CD4-positive, alpha-beta T cell treated with Interleukin-6 for 4 hours (primary cell): Measurements from ENCODE around the gene SERTAD4.
"Not testable (repeated sequence)": the region's sequence is repeated elsewhere in the genome, so short reads cannot be mapped to it uniquely, and the experiment has no call there.

Experiments used
- DNase-seq: peaks from one replicate; pipeline ENCODE4 v3.0.0-alpha.2; 2020; ENCODE audit warnings: mixed read lengths

The SERTAD4 gene

GRCh38 chr1:210232511-210233215 lies at the start of gene SERTAD4:
SERTAD4 (plus strand) TSS chr1:210232796; CDS start chr1:210237961, 5,165 bp downstream.
- DNase-seq = no peak

GRCh38 chr1:210185063-210185462 lies 47.5 kb upstream of the SERTAD4 start:
- no peak for DNase-seq

GRCh38 chr1:210187849-210188606 lies 44.6 kb upstream of the SERTAD4 start:
- not testable (repeated sequence) for DNase-seq

GRCh38 chr1:210189426-210189825 lies 43.2 kb upstream of the SERTAD4 start:
- no peak for DNase-seq

GRCh38 chr1:210195635-210196160 lies 36.9 kb upstream of the SERTAD4 start:
- DNase-seq = no peak

GRCh38 chr1:210196266-210196665 lies 36.3 kb upstream of the SERTAD4 start:
- DNase-seq = not testable (repeated sequence)

GRCh38 chr1:210198840-210199239 lies 33.8 kb upstream of the SERTAD4 start:
- DNase-seq = no peak

- no peak for DNase-seq
These were observed 32.4 kb upstream of the SERTAD4 start for GRCh38 chr1:210200124-210200736.

- no peak for DNase-seq
These were observed 30.9 kb upstream of the SERTAD4 start for GRCh38 chr1:210201681-210202080.

- DNase-seq = no peak
These were observed 24.8 kb upstream of the SERTAD4 start for GRCh38 chr1:210207597-210208450.

- DNase-seq = no peak
These were observed 19.3 kb upstream of the SERTAD4 start for GRCh38 chr1:210213335-210213734.

GRCh38 chr1:210214573-210215409 lies 17.8 kb upstream of the SERTAD4 start:
- no peak for DNase-seq

- DNase-seq = no peak
These were observed 15.1 kb upstream of the SERTAD4 start for GRCh38 chr1:210217482-210217881.

- DNase-seq = no peak
These were observed 14.5 kb upstream of the SERTAD4 start for GRCh38 chr1:210218047-210218446.

GRCh38 chr1:210222340-210223006 lies 10.1 kb upstream of the SERTAD4 start:
- DNase-seq = no peak

- DNase-seq = no peak
These were observed 9.2 kb upstream of the SERTAD4 start for GRCh38 chr1:210223226-210223904.

- no peak for DNase-seq
These were observed 4.4 kb upstream of the SERTAD4 start for GRCh38 chr1:210228158-210228557.

- DNase-seq = no peak
These were observed 2.4 kb upstream of the SERTAD4 start for GRCh38 chr1:210230149-210230695.

GRCh38 chr1:210231846-210232510 lies 618 bp upstream of the SERTAD4 start:
- DNase-seq = no peak

- DNase-seq = no peak
These were observed 559 bp downstream of the SERTAD4 start for GRCh38 chr1:210233216-210233494.
